ENCODE data around the gene TMPRSS9. TPM values are rescaled to one million over a fixed set of nuclear protein-coding genes. Genes with fewer than 3 reads are reported as not detected.
A peak's percentile ranks its signal among the peaks of the same experiment; 100 is the strongest.

The TMPRSS9 gene
- total RNA-seq, 4 donors from 2014 or later, result 0.19 TPM; not detected in 3

- H3K4me3 ChIP-seq, result peak overlapping the region in 2 of 4 donors; percentile 12 to 44
- no peaks in the 10 kb centered on the region for H3K36me3 ChIP-seq
- H3K27ac ChIP-seq, result peak overlapping the region in 1 of 4 donors; percentile 26
- WGBS, 2 donors, result 22 to 37% methylated on average over 3 to 19 of the region's 37 CpGs
- DNase-seq, result no peak
- peaks cover 0 to 42% (median 0%) of the 10 kb centered on the region in 4 donors for H3K27me3 ChIP-seq
- peaks cover 0 to 11% (median 0%) of the 10 kb centered on the region in 3 donors for H3K4me1 ChIP-seq
- intact Hi-C loops (cut with DNase I), result no loop called here
- TF ChIP-seq CTCF (IDR thresholded peaks at IDR 0.05) (peak in 2 of 6 experiments; percentile 5 to 7), POLR2A (IDR thresholded peaks at IDR 0.05) (no peak)
- H3K9me3 ChIP-seq, result peaks cover 0 to 9% (median 7%) of the 10 kb centered on the region in 3 donors
These were observed 25.1 kb downstream of the TMPRSS9 start for GRCh38 chr19:2385053-2385721.

- peaks cover 0 to 28% (median 0%) of the 10 kb centered on the region in 4 donors for H3K27me3 ChIP-seq
- peaks cover 0 to 11% (median 0%) of the 10 kb centered on the region in 3 donors for H3K4me1 ChIP-seq
- DNase-seq, result no peak
- TF ChIP-seq CTCF (IDR thresholded peaks at IDR 0.05) (no peak), POLR2A (IDR thresholded peaks at IDR 0.05) (no peak)
- no peak overlapping the region for H3K4me3 ChIP-seq
- no peaks in the 10 kb centered on the region for H3K9me3 ChIP-seq
- WGBS, 2 donors, result 70 to 75% methylated on average over 15 to 20 of the region's 20 CpGs
- no peaks in the 10 kb centered on the region for H3K36me3 ChIP-seq
- intact Hi-C loops (cut with DNase I), result no loop called here
- no peak overlapping the region for H3K27ac ChIP-seq
These were observed 27.6 kb downstream of the TMPRSS9 start for GRCh38 chr19:2387367-2388288.

- DNase-seq, result no peak
- Histone ChIP-seq H3K9me3 (no peaks in the 10 kb centered on the region), H3K4me1 (peaks cover 0 to 11% (median 0%) of the 10 kb centered on the region in 3 donors), H3K27ac (no peak overlapping the region), H3K4me3 (no peak overlapping the region), H3K36me3 (no peaks in the 10 kb centered on the region), H3K27me3 (peaks cover 0 to 28% (median 0%) of the 10 kb centered on the region in 4 donors)
- no peak for TF ChIP-seq CTCF (IDR thresholded peaks at IDR 0.05)
- no peak for TF ChIP-seq POLR2A (IDR thresholded peaks at IDR 0.05)
- intact Hi-C loops (cut with DNase I), result no loop called here
- WGBS, 2 donors, result 90% methylated on average over 14 of the region's 21 CpGs; no CpG with 5 or more reads in 1 of the 2 donors
These were observed 29.5 kb downstream of the TMPRSS9 start for GRCh38 chr19:2389594-2389993.

GRCh38 chr19:2391118-2391725 lies 31.2 kb downstream of the TMPRSS9 start:
- no peak for DNase-seq
- 4 to 10% methylated on average over 10 of the region's 10 CpGs for WGBS, 2 donors
- no peak overlapping the region for H3K4me3 ChIP-seq
- H3K36me3 ChIP-seq, result no peaks in the 10 kb centered on the region
- H3K9me3 ChIP-seq, result no peaks in the 10 kb centered on the region
- H3K27ac ChIP-seq, result no peak overlapping the region
- H3K4me1 ChIP-seq, result no peaks in the 10 kb centered on the region
- intact Hi-C loops (cut with DNase I), result loop anchor here (10.0 kb wide), 2 partner anchors 106 to 236 kb away; partner anchors contain the start of genes AP3D1 and PEAK3
- peaks cover 0 to 37% (median 0%) of the 10 kb centered on the region in 4 donors for H3K27me3 ChIP-seq
- TF ChIP-seq POLR2A (IDR thresholded peaks at IDR 0.05) (no peak), CTCF (IDR thresholded peaks at IDR 0.05) (peak; percentile 46 to 84 (median 74))
